GM19395 (cell line): ENCODE data around the gene AAMDC.

Experiments
- ATAC-seq: cut with Tn5 transposase; IDR thresholded peaks from one replicate; pipeline ENCODE4 v1.9.1; 2021; ENCODE audit warnings: mild to moderate bottlenecking, moderate library complexity; ENCODE audit not compliant: unreplicated experiment

AAMDC gene

GRCh38 chr11:77820565-77821348 lies at the start of gene AAMDC, which contains the start of gene RSF1:
Gene AAMDC (plus strand): TSS chr11:77821144. CDS start chr11:77842497, 21,353 bp downstream.
Gene RSF1 (minus strand): TSS chr11:77820722. CDS start chr11:77820714, 8 bp downstream.
- ATAC-seq, result peak; percentile 82

GRCh38 chr11:77775936-77776335 lies 45.0 kb upstream of the AAMDC start:
- no peak for ATAC-seq

GRCh38 chr11:77776455-77776854 lies 44.5 kb upstream of the AAMDC start:
- ATAC-seq, result no peak

GRCh38 chr11:77778118-77778517 lies 42.8 kb upstream of the AAMDC start:
- ATAC-seq, result no peak

- no peak for ATAC-seq
Measured at GRCh38 chr11:77778549-77778948, 42.4 kb upstream of the AAMDC start.

GRCh38 chr11:77779935-77780334 lies 41.0 kb upstream of the AAMDC start:
- ATAC-seq, result no peak

- ATAC-seq, result no peak
Measured at GRCh38 chr11:77783025-77783424, 37.9 kb upstream of the AAMDC start.

GRCh38 chr11:77784572-77784971 lies 36.4 kb upstream of the AAMDC start:
- ATAC-seq, result no peak

GRCh38 chr11:77789061-77789730 lies 31.7 kb upstream of the AAMDC start:
- no peak for ATAC-seq

- ATAC-seq, result no peak
Measured at GRCh38 chr11:77789731-77790476, 31.0 kb upstream of the AAMDC start.

- ATAC-seq, result no peak
Measured at GRCh38 chr11:77791301-77791700, 29.6 kb upstream of the AAMDC start.

- ATAC-seq, result no peak
Measured at GRCh38 chr11:77793972-77794371, 27.0 kb upstream of the AAMDC start.

GRCh38 chr11:77799338-77799737 lies 21.6 kb upstream of the AAMDC start:
- ATAC-seq, result no peak

GRCh38 chr11:77800449-77800848 lies 20.5 kb upstream of the AAMDC start:
- ATAC-seq, result no peak

GRCh38 chr11:77801477-77801876 lies 19.5 kb upstream of the AAMDC start:
- ATAC-seq, result no peak

GRCh38 chr11:77806415-77806814 lies 14.5 kb upstream of the AAMDC start:
- no peak for ATAC-seq

- ATAC-seq, result no peak
Measured at GRCh38 chr11:77806993-77807392, 14.0 kb upstream of the AAMDC start.

GRCh38 chr11:77813256-77813655 lies 7.7 kb upstream of the AAMDC start:
- no peak for ATAC-seq

- no peak for ATAC-seq
Measured at GRCh38 chr11:77814848-77815247, 6.1 kb upstream of the AAMDC start.

- no peak for ATAC-seq
Measured at GRCh38 chr11:77815459-77815858, 5.5 kb upstream of the AAMDC start.

- ATAC-seq, result peak; percentile 54
Measured at GRCh38 chr11:77819411-77819920, 1.5 kb upstream of the AAMDC start.
